GM10248 (cell line): ENCODE measurements around the gene STK11IP.

Source experiments
- CTCF ChIA-PET: fragments of 300-600 bp; sonication (Branson Sonifier 250); formaldehyde crosslinking; extraction: SDS; loops from one replicate; lab custom pipeline; 2021; ENCODE audit warnings: antibody characterized with exemption; lab: Yijun Ruan, JAX
- POLR2A ChIA-PET: fragments of 350-650 bp; sonication (Branson Sonifier 250); formaldehyde crosslinking; extraction: SDS; loops from one replicate; lab custom pipeline; 2020; ENCODE audit warnings: antibody characterized with exemption; lab: Yijun Ruan, JAX
- DNase-seq: peaks from one replicate; pipeline ENCODE4 v3.0.0; 2012; ENCODE audit errors: extremely low spot score
- CTCF ChIP-seq: IDR thresholded peaks from 2 replicates; pipeline ENCODE4 v1.5.1; 2012; ENCODE audit warnings: mild to moderate bottlenecking, low read depth; ENCODE audit errors: extremely low read depth, missing control alignments, control extremely low read depth

STK11IP gene

GRCh38 chr2:219561179-219562048 is 36.2 kb upstream of the STK11IP start:
- DNase-seq = no peak
- ChIA-PET CTCF (interaction anchor here (0.8 to 5.3 kb wide), 28 partner anchors 9 to 173 kb away, joined by 3 to 66 read pairs (median 6); partner anchors contain the start of genes CHPF, DNPEP, INHA and OBSL1), POLR2A (no interaction called here)
- TF ChIP-seq CTCF = no peak

- no peak for DNase-seq
- no peak for TF ChIP-seq CTCF
- ChIA-PET POLR2A (no interaction called here), CTCF (interaction anchor here (1.1 to 5.3 kb wide), 11 partner anchors 9 to 160 kb away, joined by 3 to 66 read pairs (median 13); partner anchors contain the start of genes CHPF, INHA, OBSL1 and STK11IP)
Measured at GRCh38 chr2:219562049-219563020, 35.3 kb upstream of the STK11IP start.

GRCh38 chr2:219563271-219563928 is 34.3 kb upstream of the STK11IP start:
- DNase-seq = no peak
- TF ChIP-seq CTCF = no peak
- CTCF ChIA-PET = interaction anchor here (1.2 to 5.3 kb wide), 3 partner anchors 13 to 161 kb away, joined by 3 to 66 read pairs (median 38); partner anchors contain the start of genes CHPF and TMEM198
- POLR2A ChIA-PET = no interaction called here

GRCh38 chr2:219565130-219566080 is 32.3 kb upstream of the STK11IP start:
- TF ChIP-seq CTCF = no peak
- ChIA-PET POLR2A (no interaction called here), CTCF (interaction anchor here (1.4 to 2.3 kb wide), 2 partner anchors 10 to 35 kb away, joined by 3 to 7 read pairs; no protein-coding TSS in a partner anchor)

GRCh38 chr2:219566640-219567039 is 31.0 kb upstream of the STK11IP start:
- DNase-seq = no peak
- ChIA-PET POLR2A (no interaction called here), CTCF (interaction anchor here (1.4 to 2.3 kb wide), 2 partner anchors 11 to 37 kb away, joined by 3 to 7 read pairs; no protein-coding TSS in a partner anchor)
- TF ChIP-seq CTCF = no peak

More at GRCh38 chr2:219565130-219566080, 32.3 kb upstream of the STK11IP start:
- DNase-seq = no peak
